Activated T-helper 9 cell treated with anti-CD3 and anti-CD28 coated beads, Interleukin-2, amount 50 U/mL, for 16 hours (primary cell): Measurements from ENCODE around the gene PLEKHA4.

Experiments used
- DNase-seq: peaks from one replicate; pipeline ENCODE4 v3.0.0-alpha.2; 2020; ENCODE audit warnings: low read depth

Gene PLEKHA4

GRCh38 chr19:48830088-48830487, 38.3 kb downstream of the PLEKHA4 start:
- DNase-seq: no peak

DNA sequence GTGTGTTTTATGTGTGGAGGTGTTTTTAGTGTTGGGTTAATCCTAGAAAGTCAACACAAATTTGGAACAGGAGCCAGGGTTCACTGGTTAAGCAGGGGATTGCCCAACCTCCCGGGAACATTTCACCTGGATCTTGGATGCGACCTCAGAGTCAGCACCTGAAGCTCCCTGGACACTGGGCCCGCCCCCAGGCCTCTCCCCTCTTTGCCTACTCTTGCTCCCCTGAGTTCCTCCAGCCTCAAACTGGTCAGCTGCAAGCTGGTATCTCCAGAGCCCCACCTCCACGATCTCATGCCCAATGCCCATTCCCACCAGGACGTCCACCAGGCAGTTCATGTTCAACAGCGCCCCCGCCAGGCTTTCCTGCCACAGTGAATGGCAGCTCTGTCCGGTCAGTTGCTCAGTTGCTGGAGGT, 41.8 kb downstream of the PLEKHA4 start:
- DNase-seq: no peak

- no peak for DNase-seq
These were observed 45.9 kb downstream of the PLEKHA4 start for GRCh38 chr19:48822514-48822913.

GRCh38 chr19:48821633-48822032, 46.8 kb downstream of the PLEKHA4 start:
- DNase-seq: no peak

GRCh38 chr19:48819366-48819816, 49.0 kb downstream of the PLEKHA4 start:
- DNase-seq: no peak

DNA sequence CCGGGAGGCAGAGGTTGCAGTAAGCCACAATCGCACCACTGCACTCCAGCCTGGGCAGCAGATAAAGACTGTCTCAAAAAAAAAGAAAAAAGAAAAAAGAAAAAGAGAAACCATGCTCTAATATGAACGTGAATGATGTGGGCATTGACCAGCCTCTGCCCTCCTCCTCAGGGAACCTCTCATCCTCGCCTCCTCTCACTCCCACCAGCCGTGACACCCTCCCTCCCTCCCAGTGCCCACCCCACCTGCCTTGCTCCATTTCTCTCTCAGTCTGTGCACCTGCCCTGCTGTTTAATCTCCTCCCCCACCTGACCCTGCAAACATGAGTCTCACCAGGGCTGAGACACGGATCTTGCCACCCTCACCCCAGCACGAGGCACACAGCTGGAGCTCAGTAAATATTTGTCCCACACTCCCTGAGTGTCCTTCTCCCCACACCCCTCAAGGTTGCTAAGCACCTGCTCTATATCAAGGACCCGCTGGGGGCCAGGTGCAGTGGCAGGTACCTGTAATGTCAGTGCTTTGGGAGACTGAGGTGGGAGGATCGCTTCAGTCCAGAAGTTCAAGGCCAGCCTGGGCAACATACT, 50.1 kb downstream of the PLEKHA4 start:
- no peak for DNase-seq

DNA sequence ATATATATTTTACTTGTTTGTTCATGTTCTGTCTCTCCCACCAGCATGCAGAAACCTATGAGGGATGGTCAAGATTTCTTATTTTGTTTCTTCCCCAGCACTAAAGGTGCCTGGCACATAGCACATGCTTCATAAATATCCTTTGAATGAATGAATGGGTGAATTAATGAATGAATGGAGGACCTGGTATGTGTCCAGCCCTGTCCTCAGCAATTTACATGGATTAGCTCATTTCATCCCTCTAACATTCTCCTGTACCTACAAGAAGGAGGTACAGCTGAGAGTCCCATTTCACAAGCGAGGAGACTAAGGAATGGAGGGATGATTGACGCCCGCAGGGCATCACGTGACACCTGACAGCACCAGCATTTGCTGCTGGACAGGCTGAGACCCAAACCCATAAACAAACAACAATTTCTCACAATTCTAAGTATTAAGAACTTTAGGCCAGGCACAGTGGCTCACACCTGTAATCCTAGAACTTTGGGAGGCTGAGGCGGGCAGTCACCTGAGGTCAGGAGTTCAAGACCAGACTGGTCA, 50.8 kb downstream of the PLEKHA4 start:
- DNase-seq: no peak

DNA sequence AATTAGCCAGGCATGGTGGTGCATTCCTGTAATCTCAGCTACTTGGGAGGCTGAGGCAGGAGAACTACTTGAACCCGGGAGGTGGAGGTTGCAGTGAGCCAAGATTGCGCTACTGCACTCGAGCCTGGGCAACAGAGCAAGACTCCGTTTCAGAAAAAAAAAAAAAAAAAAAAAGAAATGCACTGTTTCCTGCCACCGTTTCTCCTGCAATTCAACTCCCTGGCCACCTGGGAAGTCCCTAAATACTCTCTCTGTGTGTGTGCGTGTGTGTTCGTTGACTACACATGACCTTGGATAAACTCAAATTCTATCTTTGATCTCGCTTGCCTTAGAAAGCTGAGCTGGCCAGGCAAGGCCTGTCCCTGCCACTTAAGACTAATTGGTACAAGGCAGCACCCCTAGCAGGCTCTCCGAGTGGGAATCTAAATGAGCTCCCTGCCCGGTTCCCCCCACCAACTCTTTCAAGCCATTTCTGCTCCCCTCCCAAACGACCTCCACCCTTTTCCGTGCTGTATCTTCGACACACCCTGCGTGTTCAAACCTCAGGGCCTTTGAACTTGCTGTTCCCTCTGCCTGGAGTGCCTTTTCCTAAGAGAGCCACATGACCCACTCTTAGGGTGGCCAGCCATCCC, 52.4 kb downstream of the PLEKHA4 start:
- DNase-seq: no peak

DNA sequence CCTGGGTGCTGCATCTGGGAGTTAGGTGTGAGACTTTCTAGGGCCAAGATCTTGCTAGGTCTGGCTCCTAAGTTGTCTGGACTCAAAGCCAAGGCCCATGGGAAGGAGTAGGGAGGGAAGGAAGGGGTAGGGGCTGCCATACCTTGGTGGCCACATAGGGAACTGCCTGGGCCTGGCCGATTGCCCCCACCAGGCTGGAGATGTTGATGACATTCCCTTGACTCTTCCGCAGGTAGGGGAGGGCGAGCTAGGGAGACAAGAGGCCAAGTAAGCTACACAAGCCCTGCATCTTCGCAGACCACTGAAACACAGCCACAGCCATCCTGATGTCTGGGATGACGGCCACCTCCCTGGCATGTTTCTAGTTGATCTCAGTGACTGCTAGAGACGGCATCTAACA, 53.5 kb downstream of the PLEKHA4 start:
- DNase-seq: no peak

- DNase-seq: no peak
These were observed 55.1 kb downstream of the PLEKHA4 start for GRCh38 chr19:48813123-48813913.

DNA sequence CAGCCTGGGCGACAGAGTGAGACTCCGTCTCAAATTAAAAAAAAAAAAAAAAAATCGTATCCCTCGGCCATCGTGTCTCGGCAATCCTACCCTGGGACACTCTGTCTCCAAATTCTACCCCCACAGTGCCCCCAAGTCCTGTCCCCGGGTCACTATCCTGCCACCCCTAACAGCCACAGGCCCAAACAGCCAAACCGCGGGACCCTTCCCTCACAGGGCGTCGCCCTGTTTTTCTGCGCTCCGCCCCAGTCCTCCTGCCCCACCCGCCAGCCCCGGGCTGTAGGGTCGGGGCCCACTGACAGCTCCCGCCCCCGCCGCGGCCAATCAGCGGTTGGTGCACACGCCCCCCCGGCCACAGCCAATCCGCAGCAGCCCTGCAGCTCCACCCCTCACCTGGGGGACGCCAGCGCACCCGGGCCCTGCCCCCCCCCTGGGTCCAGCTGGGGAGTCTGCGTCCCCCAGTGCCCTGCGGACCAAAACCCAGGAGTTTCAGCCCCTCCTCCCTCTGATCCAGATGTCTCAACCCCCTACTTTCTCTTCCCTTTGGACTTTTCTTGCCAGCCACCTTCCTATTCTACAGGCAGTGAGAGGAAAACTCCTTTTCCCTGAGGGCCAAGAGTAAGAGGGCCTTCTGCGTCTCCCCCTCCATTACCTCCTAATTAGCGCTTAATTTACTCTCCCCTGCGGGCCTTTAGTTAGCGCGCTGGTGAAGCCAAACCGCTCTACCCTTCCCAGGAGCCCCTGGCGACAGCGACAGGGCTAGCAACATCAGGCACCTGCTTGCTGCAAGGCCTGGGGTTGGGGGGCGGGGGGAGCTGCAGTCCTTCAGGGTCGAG, 56.1 kb downstream of the PLEKHA4 start:
- peak; percentile 54 for DNase-seq

- no peak for DNase-seq
These were observed 58.3 kb downstream of the PLEKHA4 start for GRCh38 chr19:48810151-48810550.

- no peak for DNase-seq
These were observed 60.7 kb downstream of the PLEKHA4 start for GRCh38 chr19:48807590-48808308.

- DNase-seq: no peak
These were observed 61.4 kb downstream of the PLEKHA4 start for GRCh38 chr19:48806818-48807589.

DNA sequence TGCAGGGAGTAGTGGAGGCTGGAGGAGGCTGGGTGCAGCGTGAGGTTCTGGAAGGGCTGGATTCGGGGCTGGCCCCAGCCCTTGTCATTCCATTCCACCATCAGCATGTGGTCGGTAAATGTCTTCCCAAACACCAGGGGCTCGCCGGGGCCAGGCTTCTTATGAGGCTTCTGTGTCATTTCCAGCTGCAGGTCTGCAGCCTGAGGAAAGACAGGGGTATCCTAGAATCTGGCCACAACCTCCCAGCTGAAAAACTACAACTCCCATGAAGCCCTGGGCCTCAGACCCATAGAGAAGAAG, 61.9 kb downstream of the PLEKHA4 start:
- DNase-seq: no peak

DNA sequence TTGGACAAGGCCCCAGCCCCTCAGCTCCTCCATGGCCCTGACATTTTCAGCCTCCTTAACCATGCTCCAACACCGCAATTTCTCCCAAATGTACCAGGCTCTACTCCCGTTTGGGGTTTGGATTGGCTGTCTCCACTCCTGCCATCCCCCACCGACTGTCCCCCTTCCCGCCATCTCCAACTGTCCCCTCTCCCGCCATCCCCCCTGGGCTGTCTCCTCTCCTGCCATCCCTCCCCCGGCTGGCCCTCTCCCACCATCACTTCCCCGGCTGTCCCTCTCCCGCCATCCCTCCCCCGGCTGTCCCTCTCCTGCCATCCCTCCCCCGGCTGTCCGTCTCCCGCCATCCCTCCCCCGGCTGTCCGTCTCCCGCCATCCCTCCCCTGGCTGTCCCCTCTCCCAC, 63.0 kb downstream of the PLEKHA4 start:
- DNase-seq: no peak

DNA sequence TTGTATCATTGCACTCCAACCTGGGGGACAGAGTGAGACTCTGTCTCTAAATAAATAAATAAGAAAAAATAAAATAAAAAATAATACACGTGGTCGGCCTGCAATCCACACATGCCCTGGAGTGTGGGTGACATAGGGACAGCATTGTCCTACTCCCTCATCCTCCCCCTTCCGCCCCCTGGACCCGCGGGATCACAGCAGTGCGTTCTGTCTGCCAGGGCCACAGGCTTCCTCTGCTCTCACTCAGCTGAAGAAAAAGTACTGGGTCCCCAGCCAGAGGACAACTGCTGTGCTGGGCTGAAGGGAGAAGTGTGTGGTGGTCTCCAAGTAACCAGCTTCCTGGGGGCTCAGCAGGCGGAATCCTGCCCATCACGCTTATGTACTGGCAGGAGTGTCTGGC, 63.9 kb downstream of the PLEKHA4 start:
- no peak for DNase-seq

DNA sequence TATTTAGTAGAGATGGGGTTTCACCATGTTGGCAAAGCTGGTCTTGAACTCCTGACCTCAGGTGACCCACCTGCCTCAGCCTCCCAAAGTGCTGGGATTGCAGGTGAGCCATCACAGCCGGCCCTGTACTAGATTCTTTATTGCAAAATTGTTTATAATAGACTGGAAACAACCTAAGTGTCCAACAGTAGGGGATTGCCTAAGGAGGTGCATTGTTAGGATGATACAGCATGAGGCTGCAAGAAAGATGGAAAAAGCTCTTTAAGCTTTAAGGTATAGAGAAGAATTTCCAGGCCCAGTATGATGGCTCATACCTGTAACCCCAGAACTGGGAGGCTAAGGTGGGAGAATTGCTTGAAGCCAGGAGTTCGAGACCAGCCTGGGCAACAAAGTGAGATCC, 65.8 kb downstream of the PLEKHA4 start:
- DNase-seq: no peak

- no peak for DNase-seq
These were observed 68.8 kb downstream of the PLEKHA4 start for GRCh38 chr19:48799358-48800300.

DNA sequence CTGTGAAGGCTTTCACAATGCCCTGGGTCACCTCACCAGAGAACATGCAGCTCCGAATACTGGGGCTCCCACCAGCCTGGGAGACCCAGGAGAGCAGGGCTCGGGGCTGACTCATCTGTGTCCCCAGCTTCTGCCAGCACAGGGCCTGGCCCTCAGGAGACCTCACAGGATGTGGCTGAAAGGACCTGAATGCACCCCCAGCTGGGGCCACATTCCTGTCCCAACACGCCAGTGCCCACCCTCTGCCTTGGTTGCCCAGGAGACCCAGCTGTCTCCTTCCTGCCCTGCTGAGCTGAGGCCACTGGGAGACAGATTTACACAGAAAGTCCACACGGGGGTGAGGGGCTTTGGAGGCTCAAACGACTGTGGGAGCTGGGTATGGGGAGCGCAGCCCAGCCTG, 69.5 kb downstream of the PLEKHA4 start:
- no peak for DNase-seq
